SK-N-SH (cell line): ENCODE measurements around the gene PDIA3. TPM values are rescaled to one million over a fixed set of nuclear protein-coding genes. Genes with fewer than 3 reads are reported as not detected.

Source experiments
- CTCF ChIA-PET: fragments of 300-600, 350-600 bp; formaldehyde crosslinking; extraction: SDS; loops from one replicate; lab custom pipeline; 2021; lab: Yijun Ruan, JAX
- POLR2A ChIA-PET: fragments of 350-600 bp; sonication (Branson Sonifier 250); formaldehyde crosslinking; extraction: SDS; loops from one replicate; lab custom pipeline; 2020; ENCODE audit warnings: antibody characterized with exemption, inconsistent platforms; lab: Yijun Ruan, JAX
- DNase-seq: peaks from one replicate; pipeline ENCODE4 v3.0.0; 2012
- H2AFZ ChIP-seq: fragments of 200-600 bp; sonication (generic); 2 replicates; pipeline ENCODE4 v1.8.1; 2016; ENCODE audit warnings: antibody characterized with exemption, mild to moderate bottlenecking, low read depth
- H3F3A ChIP-seq: fragments of 200-600 bp; sonication (generic); replicated peaks from 2 replicates; pipeline ENCODE3; 2016; ENCODE audit warnings: antibody characterized with exemption, mild to moderate bottlenecking; ENCODE audit not compliant: insufficient read depth
- H3K27ac ChIP-seq, 2 experiments: fragments of 200-500 bp in 1 of 2; fragments of 200-600 bp in 1 of 2; sonication (Bioruptor generic) in 1 of 2; sonication (generic), shearing (Covaris generic) in 1 of 2; 2 replicates each; pipeline versions ENCODE4 v1.5.1 to v1.6.1; 2014 to 2016; ENCODE audit warnings: low read depth in 2 of 2, inconsistent platforms in 1 of 2, low read length in 1 of 2, mild to moderate bottlenecking in 1 of 2, mixed read lengths in 1 of 2
- H3K27me3 ChIP-seq: fragments of 200-600 bp; sonication (generic), shearing (Covaris generic); 2 replicates; pipeline ENCODE4 v1.6.1; 2016; ENCODE audit warnings: mixed run types; ENCODE audit not compliant: insufficient read depth
- H3K36me3 ChIP-seq, 2 experiments: fragments of 200-500 bp in 1 of 2; fragments of 200-600 bp in 1 of 2; sonication (Bioruptor generic) in 1 of 2; sonication (generic) in 1 of 2; replicated peaks in 1 of 2; 2 replicates each; pipeline versions ENCODE3 to v1.5.1; 2014 to 2016; ENCODE audit warnings: low read length in 1 of 2, mild to moderate bottlenecking in 1 of 2; ENCODE audit not compliant: insufficient read depth in 2 of 2, control insufficient read depth in 1 of 2
- H3K4me1 ChIP-seq, 2 experiments: fragments of 200-500 bp in 1 of 2; fragments of 200-600 bp in 1 of 2; sonication (Bioruptor generic) in 1 of 2; sonication (generic), shearing (Covaris generic) in 1 of 2; 2 replicates each; pipeline versions ENCODE4 v1.5.1 to v1.6.1; 2014 to 2016; ENCODE audit warnings: low read depth in 1 of 2, low read length in 1 of 2, mixed run types in 1 of 2; ENCODE audit not compliant: insufficient read depth in 2 of 2, control insufficient read depth in 1 of 2
- H3K4me2 ChIP-seq: fragments of 200-600 bp; sonication (generic), shearing (Covaris generic); 2 replicates; pipeline ENCODE4 v1.6.1; 2017; ENCODE audit warnings: mixed run types
- H3K4me3 ChIP-seq, 2 experiments: fragments of 200-500 bp in 1 of 2; fragments of 200-600 bp in 1 of 2; sonication (Bioruptor generic) in 1 of 2; sonication (generic), shearing (Covaris generic) in 1 of 2; 2 replicates each; pipeline versions ENCODE4 v1.5.1 to v1.8.1; 2014 to 2016; ENCODE audit warnings: low read depth in 2 of 2, inconsistent platforms in 1 of 2, low read length in 1 of 2, mild to moderate bottlenecking in 1 of 2, mixed read lengths in 1 of 2, moderate library complexity in 1 of 2
- H3K79me2 ChIP-seq: fragments of 200-600 bp; sonication (generic); 2 replicates; pipeline ENCODE4 v1.8.1; 2017; ENCODE audit warnings: mild to moderate bottlenecking; ENCODE audit not compliant: insufficient read depth
- H3K9ac ChIP-seq: fragments of 200-600 bp; sonication (generic); 2 replicates; pipeline ENCODE4 v1.6.1; 2017; ENCODE audit warnings: mixed run types
- H3K9me2 ChIP-seq: fragments of 200-600 bp; sonication (generic); 2 replicates; pipeline ENCODE4 v1.6.1; 2017; ENCODE audit warnings: mixed run types
- H3K9me3 ChIP-seq: fragments of 200-600 bp; sonication (generic); 2 replicates; pipeline ENCODE4 v1.6.1; 2017; ENCODE audit warnings: mixed run types, mild to moderate bottlenecking, moderate library complexity
- H4K20me1 ChIP-seq: fragments of 200-600 bp; sonication (generic); 2 replicates; pipeline ENCODE4 v1.6.1; 2017; ENCODE audit warnings: mild to moderate bottlenecking, mixed run types; ENCODE audit not compliant: insufficient read depth
- CTCF ChIP-seq: fragments of 200-600 bp; sonication (generic); IDR thresholded peaks from 2 replicates; pipeline ENCODE4 v1.6.1; 2017; ENCODE audit warnings: antibody characterized with exemption, mild to moderate bottlenecking, moderate library complexity
- ELF1 ChIP-seq: IDR thresholded peaks from 2 replicates; pipeline ENCODE4 v1.4.0; 2012
- EP300 ChIP-seq, 2 experiments: IDR thresholded peaks; 2 replicates each; pipeline versions ENCODE4 v1.4.0 to v1.6.1; 2012; ENCODE audit warnings: borderline replicate concordance in 1 of 2, low read depth in 1 of 2, low read length in 1 of 2
- FOSL2 ChIP-seq: IDR thresholded peaks from 2 replicates; pipeline ENCODE4 v1.4.0; 2012; ENCODE audit warnings: low read depth, mild to moderate bottlenecking, moderate library complexity, borderline replicate concordance
- FOXM1 ChIP-seq: IDR thresholded peaks from 2 replicates; pipeline ENCODE4 v1.4.0; 2012; ENCODE audit warnings: low read depth, mild to moderate bottlenecking
- GABPA ChIP-seq: IDR thresholded peaks from 2 replicates; pipeline ENCODE4 v1.4.0; 2012; ENCODE audit warnings: low read depth, mild to moderate bottlenecking
- IRF3 ChIP-seq: fragments of 150-350 bp; IDR thresholded peaks from 2 replicates; pipeline ENCODE4 v1.6.1; 2016; ENCODE audit warnings: mild to moderate bottlenecking, low read depth, low read length
- MAX ChIP-seq: IDR thresholded peaks from 2 replicates; pipeline ENCODE4 v1.4.0; 2012; ENCODE audit warnings: low read depth
- MEF2A ChIP-seq: IDR thresholded peaks from 2 replicates; pipeline ENCODE4 v1.4.0; 2012; ENCODE audit warnings: low read depth, borderline replicate concordance
- NFIC ChIP-seq: IDR thresholded peaks from 2 replicates; pipeline ENCODE4 v1.4.0; 2012; ENCODE audit warnings: borderline replicate concordance
- RCOR1 ChIP-seq: fragments of 150-350 bp; IDR thresholded peaks from 2 replicates; pipeline ENCODE4 v1.6.1; 2017; ENCODE audit warnings: antibody characterized with exemption, low read length
- USF1 ChIP-seq: IDR thresholded peaks from 2 replicates; pipeline ENCODE4 v1.4.0; 2012; ENCODE audit warnings: low read depth, borderline replicate concordance
- YY1 ChIP-seq: IDR thresholded peaks from 2 replicates; pipeline ENCODE4 v1.4.0; 2012; ENCODE audit warnings: low read depth, mild to moderate bottlenecking
- WGBS: methylation state at CpG from one replicate; pipeline ENCODE4 v1.1.6; 2017; ENCODE audit warnings: low lambda C conversion rate; 5-methylcytosine and 5-hydroxymethylcytosine counted together
- polyA plus RNA-seq, 3 experiments: library from polyadenylated mRNA; depleted of rRNA; stranded (reverse); fragments of >200 nt; gene quantifications; 2 replicates each; pipeline ENCODE4 v1.2.3, GENCODE V29; 2012

PDIA3 gene
- polyA plus RNA-seq, 1 of the 3 experiments (the other 2 are of a cell fraction): 177 TPM

- TF ChIP-seq USF1 (no peak), NFIC (no peak), ELF1 (no peak)
- TF ChIP-seq, all 33 proteins: peak for 0
Observed at GRCh38 chr15:43796566-43796965, 50.3 kb downstream of the PDIA3 start (continued).

- 92% methylated on average over 16 of the region's 16 CpGs for WGBS
- H3K4me3 ChIP-seq: no peak overlapping the region
- no peak overlapping the region for H2AFZ ChIP-seq
- ChIA-PET POLR2A (interaction anchor here (0.6 kb wide), 1 partner anchor 46 kb away, joined by 4 read pairs; no protein-coding TSS in a partner anchor), CTCF (interaction anchor here (1.1 kb wide), 1 partner anchor 29 kb away, joined by 4 read pairs; no protein-coding TSS in a partner anchor)
- H3K27ac ChIP-seq: peak overlapping the region in 1 of 2 experiments; percentile 92; a peak in 2 of 4 replicates
- no peaks in the 10 kb centered on the region for H3K27me3 ChIP-seq
- H3K4me2 ChIP-seq: no peak overlapping the region
- H3K9me3 ChIP-seq: no peaks in the 10 kb centered on the region
- H3K9ac ChIP-seq: no peak overlapping the region
- DNase-seq: no peak
- H3F3A ChIP-seq: peaks cover 42% of the 10 kb centered on the region
- H3K79me2 ChIP-seq: peaks cover 44% of the 10 kb centered on the region
- no peak for TF ChIP-seq FOXM1
- no peak for TF ChIP-seq IRF3
- no peak for TF ChIP-seq RCOR1
- no peak for TF ChIP-seq GABPA
- no peak for TF ChIP-seq FOSL2
- H3K36me3 ChIP-seq: peaks cover 46 to 50% of the 10 kb centered on the region in 2 experiments
- H3K9me2 ChIP-seq: no peaks in the 10 kb centered on the region
- H4K20me1 ChIP-seq: peaks cover 20% of the 10 kb centered on the region
- peaks cover 9 to 17% of the 10 kb centered on the region in 2 experiments for H3K4me1 ChIP-seq
Observed at GRCh38 chr15:43799209-43799944, 53.1 kb downstream of the PDIA3 start.

- H3K4me3 ChIP-seq: peak within 1 kb of the TSS; percentile 90 to 94
- ChIA-PET CTCF (interaction anchor here (1.1 kb wide), 1 partner anchor 30 kb away, joined by 4 read pairs; no protein-coding TSS in a partner anchor), POLR2A (interaction anchor here (0.6 to 2.2 kb wide), 5 partner anchors 10 to 54 kb away, joined by 4 to 14 read pairs (median 5); partner anchors contain the start of genes MFAP1 and PDIA3)
- peak within 1 kb of the TSS; percentile 96 for H3K4me2 ChIP-seq
- peaks cover 38% of the 10 kb centered on the region for H3K79me2 ChIP-seq
- H2AFZ ChIP-seq: peak within 1 kb of the TSS; percentile 83
- TF ChIP-seq EP300 (IDR thresholded peaks at IDR 0.05; ENCODE audit: borderline replicate concordance in 1 of 2, low read depth in 1 of 2, low read length in 1 of 2) (no peak), CTCF (no peak), YY1 (no peak), MEF2A (no peak), RCOR1 (no peak), MAX (no peak)
- DNase-seq: no peak
- WGBS: 97% methylated on average over 8 of the region's 8 CpGs
- H4K20me1 ChIP-seq: peaks cover 15% of the 10 kb centered on the region; the same call in 1 of the 2 replicates
- peaks cover 46 to 50% of the 10 kb centered on the region in 2 experiments for H3K36me3 ChIP-seq
- peak within 1 kb of the TSS; percentile 71 to 92 for H3K27ac ChIP-seq
- H3F3A ChIP-seq: peaks cover 45% of the 10 kb centered on the region
- no peaks in the 10 kb centered on the region for H3K9me2 ChIP-seq
- no peaks in the 10 kb centered on the region for H3K9me3 ChIP-seq
- H3K4me1 ChIP-seq: peaks cover 3 to 14% of the 10 kb centered on the region in 2 experiments
- H3K9ac ChIP-seq: peak within 1 kb of the TSS; percentile 84
- H3K27me3 ChIP-seq: no peaks in the 10 kb centered on the region
Observed at GRCh38 chr15:43799945-43800285, 53.7 kb downstream of the PDIA3 start, which contains the start of gene SERINC4. Gene SERINC4, minus strand, starts transcription at chr15:43800220. Its CDS starts 234 bp downstream, at chr15:43799986.
